Left cardiac atrium (tissue), 4 donors: ENCODE results near the gene PEMT. TPM values are rescaled to one million over a fixed set of nuclear protein-coding genes. Genes with fewer than 3 reads are reported as not detected.
A peak's percentile ranks its signal among the peaks of the same experiment; 100 is the strongest.

Experiments
- ATAC-seq, 2 donors: fragments of 200-7000 bp; cut with Tn5 transposase; one replicate each; pipeline ENCODE4 v1.9.1; 2020; ENCODE audit warnings: mild to moderate bottlenecking in 2 of 2, moderate library complexity in 2 of 2
- DNase-seq: peaks from one replicate; pipeline ENCODE4 v3.0.0-alpha.2; 2020
- intact Hi-C, 2 donors: fragments of 100-400 bp; cut with DNase I; formaldehyde crosslinking; loops; one replicate each; pipeline versions ENCODE4 v1.14.1 to v1.15.1; 2022 to 2023
- total RNA-seq, 2 donors: library from RNA; stranded (reverse); fragmentation: NEBNext Ultra II Directional; extraction: Animal tissue kit (Norgen Biotek cat#: 25700); gene quantifications; one replicate each; pipeline ENCODE4 v1.2.1, GENCODE V29; 2021
- donor health status: DM: no; HTN: yes; CAD: no.
- donor health status: DM: no; HTN: yes; CAD: no; lungs with severe emphysema.
- donor health status: DM: yes; HTN: yes; CAD: no.
- donor health status: Dilated cardiomyopathy.

The PEMT gene
- total RNA-seq, 2 donors from 2014 or later = 28.1 to 36.5 TPM

DNA sequence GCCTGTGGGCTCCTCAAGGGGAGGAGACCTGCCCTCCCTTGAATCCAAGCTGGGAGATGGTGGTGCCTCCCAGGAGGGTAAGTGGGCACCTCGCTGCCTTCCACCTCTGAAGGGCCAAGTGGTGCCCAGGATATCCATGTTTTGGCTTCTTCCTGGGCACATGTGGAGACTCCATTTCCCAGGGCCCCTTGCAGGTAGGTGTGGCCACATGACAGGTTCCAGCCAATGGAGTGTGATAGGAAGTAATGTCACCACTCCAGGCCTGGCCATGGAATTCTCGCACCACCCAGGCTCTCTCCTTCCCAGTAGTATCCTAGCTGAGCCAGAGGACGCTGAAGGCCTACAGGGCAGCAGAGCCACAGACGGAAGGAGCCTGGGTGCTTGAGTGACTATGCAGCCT, 17.6 kb upstream of the PEMT start:
- ATAC-seq = no peak
- no peak for DNase-seq
- intact Hi-C loops = no loop called here

DNA sequence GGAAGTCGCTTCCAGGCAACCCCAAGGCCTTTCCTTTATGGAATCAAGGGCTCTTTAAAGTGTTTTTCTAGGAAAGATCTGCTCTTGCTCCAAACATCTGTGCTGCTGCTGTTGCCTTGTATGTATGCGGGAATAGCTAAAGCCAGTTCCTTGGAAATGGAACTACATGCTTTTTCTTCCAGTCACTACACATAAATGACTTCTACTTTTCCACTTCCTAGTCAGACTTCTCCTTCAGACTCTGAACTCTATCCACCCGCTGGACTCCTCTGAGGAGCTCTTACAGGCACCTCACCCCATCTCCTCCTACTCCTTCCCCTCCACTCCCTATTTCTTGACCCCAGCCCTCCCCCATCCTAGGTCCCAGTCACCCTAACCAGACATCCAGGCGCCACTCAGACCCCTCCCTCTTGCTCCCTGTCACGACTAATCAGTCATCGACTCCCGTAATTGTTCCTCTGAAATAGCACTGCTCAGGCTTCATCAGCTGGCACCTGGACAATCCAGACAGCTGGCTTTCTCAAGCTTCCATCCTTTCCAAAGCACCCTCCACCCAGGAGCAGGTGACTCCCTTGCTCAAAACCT, 15.0 kb upstream of the PEMT start:
- DNase-seq (no peak), ATAC-seq (no peak)
- intact Hi-C loops = no loop called here

DNA sequence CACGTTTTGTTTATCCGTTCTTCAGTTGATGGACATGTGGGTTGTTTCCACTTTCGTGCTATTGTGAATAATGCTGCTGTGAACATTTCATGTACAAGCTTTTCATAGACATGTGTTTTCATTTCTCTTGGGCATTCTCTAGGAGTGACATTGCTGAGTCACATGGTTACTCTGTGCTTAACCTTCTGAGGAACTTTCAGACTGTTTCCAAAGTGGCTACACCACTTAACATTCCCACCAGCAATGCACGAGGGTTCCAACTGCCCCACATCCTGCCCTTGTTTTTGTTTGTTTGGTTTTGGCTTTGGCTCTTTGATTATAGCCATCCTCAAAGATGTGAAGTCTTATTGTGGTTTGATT, 14.2 kb upstream of the PEMT start:
- ATAC-seq = peak; percentile 26 to 30
- intact Hi-C loops = no loop called here
- no peak for DNase-seq

DNA sequence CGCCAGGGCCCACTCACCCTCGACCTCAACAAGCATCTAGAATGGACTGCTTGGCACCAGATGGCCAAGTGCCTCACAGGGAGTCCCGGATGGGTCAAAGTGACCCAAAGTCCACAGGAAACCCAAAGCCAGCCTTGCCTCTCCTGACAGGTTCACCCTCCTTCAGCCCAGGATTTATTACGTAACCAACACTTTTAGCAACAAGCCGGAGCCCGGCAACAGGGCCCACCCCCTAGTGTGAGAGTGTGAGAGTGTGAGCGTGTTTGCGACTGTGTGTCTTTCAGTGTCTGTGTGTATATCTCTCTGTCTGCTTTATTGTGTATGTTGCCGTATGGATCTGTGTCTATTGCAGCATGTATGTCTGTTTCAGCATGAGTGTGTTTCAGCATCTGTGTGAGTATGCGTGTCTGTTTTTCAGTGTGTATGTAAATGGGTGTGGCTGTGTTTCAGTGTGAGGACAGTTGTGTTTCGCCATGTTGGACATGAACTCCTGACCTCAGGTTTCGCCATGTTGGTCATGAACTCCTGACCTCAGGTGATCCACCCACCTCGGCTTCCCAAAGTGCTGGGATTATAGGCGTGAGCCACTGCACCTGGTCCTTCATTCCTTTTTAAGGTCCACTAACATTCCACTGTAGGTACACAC, 13.7 kb upstream of the PEMT start:
- DNase-seq (no peak), ATAC-seq (no peak)
- intact Hi-C loops = no loop called here

DNA sequence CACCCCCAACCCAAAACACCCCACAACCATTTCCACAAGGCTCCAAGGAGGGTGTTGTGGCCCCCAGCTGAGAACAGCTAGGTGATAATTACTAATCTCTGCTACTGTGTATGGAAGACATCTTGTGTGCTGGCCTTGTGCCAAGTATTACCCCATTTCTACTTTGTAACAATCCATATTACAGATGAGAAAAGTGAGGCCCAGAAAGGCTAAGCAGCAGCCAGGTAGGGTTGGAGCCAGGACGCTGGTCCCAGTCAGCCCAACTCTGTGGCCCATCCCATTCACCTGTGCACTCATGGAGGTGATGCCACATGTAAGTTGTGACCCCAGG, 12.4 kb upstream of the PEMT start:
- DNase-seq (no peak), ATAC-seq (no peak)
- intact Hi-C loops = no loop called here

DNA sequence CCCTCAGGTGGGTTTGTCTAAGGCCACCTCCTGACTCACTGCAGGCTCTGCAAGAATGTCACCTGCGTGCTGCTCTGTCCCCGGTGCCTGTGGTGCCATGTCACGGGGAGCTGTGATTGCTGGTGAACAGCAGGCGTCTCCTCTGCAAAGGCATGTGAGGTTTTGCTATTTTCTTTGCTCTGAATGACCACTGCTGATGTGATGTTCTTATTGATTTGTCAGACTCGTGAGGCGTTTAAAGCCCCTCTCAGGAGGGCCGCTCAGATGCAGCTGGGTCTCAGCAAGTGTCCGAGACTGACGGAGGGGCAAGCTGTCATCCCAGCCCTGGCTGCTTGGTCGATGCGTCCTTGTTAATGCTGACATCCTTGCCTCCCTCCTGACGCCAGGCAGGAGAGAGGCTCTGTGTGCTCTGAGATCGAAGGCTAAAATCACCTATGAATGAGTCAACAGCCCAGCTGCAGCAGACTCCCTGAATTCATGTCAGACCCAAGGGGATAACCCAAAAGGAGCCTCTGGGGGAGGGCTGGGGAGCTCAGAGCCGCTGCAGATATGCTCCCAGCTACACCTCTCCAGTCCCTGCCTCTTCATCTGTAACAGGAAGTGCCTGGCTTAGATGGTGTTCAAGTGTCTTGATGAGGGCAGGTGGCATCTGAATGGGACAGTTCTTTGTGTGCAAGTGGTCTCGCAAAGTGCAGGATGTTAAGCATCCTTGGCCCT, 11.8 kb upstream of the PEMT start:
- intact Hi-C loops = no loop called here
- ATAC-seq = no peak
- no peak for DNase-seq

DNA sequence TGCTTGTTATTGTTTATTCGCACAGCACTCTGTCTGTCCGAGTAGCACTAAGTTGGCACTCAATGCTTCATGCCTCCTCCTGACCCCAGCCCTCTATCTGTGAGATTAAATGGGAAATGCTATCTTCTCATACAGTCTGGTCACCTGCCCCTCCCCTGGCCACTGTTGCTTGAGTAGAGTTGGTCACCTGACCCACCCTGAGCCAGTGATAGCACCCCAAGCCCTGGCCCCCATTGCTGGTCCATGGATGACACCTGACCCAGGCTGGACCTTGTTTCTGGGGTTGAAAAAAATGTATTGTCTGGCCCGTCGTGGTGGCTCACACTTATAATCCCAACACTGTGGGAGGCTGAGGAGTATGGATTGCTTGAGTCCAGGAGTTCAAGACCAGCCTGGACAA, 8.5 kb upstream of the PEMT start:
- DNase-seq = no peak
- no peak for ATAC-seq
- intact Hi-C loops = no loop called here

DNA sequence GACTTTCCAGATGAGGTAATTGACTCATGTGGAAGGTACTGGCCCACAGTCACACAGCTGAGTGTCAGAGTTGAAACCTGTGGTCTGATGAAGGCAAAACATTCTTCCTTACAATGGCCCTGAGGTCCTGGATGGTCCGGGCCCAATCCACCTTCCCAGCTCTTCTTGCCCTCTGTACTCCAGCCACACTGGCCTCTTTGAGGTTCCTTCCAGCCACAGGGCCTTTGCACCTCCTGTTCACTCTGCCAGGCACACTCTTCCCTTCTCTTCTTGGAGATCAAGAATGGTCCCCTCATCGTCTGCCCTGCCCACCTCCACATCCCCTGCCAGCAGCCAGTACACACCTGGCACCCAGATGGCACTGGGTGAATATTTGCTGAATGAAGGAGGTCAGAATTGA, 6.5 kb upstream of the PEMT start:
- no peak for ATAC-seq
- intact Hi-C loops = no loop called here
- no peak for DNase-seq

DNA sequence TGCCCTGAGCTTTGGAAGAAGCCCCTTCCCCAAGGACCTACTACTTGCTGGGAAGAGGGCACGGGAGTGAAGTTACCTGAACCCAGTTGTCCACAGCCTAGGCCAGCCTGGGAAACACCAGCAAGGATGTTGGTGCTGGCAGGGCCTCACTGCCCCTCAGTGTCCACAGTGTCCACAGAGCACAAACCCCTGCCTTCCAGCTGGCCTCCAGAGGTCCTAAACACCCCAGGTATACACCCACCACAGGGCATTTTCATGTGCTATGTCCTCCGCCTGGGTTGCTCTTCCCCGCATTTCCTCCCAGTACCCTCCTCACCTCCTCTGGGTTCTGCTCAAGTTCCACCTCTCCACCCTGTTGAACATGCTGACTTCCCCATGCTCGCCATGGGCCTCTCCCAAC, 4.2 kb upstream of the PEMT start:
- ATAC-seq = no peak
- no peak for DNase-seq
- intact Hi-C loops = no loop called here

DNA sequence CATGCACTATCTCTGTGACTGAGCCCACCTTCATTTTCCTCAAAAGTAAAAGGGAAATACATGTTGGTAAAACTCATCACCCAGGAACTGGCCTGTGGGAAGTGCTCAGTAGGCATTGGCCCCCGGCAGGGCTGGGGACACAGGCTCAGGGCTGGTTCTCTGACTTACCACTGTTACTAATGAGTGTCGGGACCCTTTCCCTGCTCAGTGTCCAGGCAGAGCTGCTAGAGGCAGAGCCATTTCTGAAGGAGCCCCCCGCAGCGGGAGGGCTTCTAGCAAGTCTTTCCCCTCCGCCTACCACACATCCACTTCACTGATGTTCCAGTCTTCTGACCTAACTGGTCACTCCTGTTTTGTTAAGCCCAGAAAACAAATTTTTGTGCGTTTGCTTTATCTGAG, 1.7 kb upstream of the PEMT start:
- no peak for DNase-seq
- ATAC-seq = no peak
- intact Hi-C loops = no loop called here

DNA sequence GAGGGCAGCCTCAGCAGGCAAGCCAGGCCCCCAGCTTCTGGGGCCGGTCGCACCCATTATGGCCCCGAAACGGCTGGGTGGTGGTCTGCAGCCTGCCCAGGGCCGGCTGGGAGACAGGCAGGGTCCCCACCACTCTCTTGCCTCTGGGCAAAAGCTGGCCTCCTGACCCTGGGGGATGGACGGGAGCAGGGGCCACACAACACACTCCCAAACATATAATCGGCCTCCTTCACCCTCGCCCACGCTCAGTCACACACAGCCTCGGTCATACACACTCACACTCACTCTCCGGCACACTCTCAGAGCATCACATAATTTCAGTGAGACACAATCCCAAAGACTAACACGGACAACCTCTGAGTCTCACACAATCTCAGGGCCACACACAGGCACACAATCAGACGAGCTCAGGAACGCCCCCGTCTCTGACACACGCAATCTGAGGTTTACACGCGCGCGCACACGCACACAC, 589 bp downstream of the PEMT start:
- intact Hi-C loops = loop anchor here in 1 of 2 donors (1.0 kb wide), 1 partner anchor 20 kb away; no protein-coding TSS in a partner anchor
- ATAC-seq = no peak
- DNase-seq = no peak

DNA sequence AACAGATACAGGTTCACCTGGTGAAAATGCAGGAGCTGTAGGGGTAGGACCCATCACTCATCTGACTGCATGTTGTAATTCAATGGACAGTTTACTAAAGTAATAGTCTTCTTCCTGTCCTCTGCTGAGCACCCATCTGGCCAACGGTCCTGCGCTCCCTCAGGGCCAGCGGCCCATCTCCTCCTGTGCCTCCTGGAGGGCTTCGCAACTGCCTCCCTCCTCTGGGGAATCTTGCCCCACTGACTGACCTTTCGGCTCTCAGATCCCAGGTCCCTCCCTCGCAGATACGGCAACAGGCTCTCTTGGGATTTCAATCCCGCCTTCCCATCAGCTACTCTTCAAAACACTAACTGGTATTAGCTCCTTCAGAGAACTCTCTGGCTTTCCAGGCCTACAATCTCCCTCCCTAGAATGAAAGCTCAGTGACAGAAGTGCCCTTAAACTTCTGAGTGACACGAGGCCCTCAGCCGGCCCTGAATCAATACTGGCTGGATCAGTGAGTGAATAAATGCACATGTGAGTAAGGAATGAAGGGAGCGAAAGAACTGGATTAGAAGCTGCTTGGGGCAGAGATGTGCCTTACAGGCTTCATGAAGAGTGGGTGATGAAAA, 1.3 kb downstream of the PEMT start:
- DNase-seq = no peak
- intact Hi-C loops = no loop called here
- no peak for ATAC-seq

DNA sequence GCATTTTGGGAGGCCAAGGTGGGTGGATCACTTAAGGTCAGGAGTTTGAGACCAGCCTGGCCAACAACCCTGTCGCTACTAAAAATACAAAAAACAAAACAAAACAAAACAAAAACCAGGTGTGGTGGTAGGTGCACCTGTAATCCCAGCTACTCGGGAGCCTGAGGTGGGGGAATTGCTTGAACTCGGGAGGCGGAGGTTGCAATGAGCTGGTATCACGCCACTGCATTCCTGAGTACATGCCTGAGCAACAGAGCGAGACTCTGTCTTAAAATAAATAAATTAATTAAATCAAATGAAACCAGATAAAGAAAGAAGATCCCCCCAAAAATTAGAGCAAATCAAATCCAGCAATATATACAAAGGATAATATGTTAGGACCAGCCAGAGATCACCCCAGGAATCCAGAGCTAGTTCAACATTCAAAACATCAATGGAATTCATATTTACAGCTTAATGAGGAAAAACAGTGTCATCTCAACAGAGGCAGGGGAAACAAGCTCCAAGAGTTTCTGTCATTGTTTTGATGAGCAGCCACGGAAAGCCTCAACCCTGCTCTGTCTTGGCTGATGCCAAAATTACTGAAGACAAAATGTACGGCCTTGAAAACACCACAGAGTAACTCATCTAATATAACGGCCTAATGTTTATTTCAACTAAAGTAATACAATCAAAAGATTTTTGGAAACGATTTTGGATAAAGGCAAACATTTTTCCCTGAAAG, 3.7 kb downstream of the PEMT start:
- ATAC-seq (no peak), DNase-seq (no peak)
- intact Hi-C loops = no loop called here

DNA sequence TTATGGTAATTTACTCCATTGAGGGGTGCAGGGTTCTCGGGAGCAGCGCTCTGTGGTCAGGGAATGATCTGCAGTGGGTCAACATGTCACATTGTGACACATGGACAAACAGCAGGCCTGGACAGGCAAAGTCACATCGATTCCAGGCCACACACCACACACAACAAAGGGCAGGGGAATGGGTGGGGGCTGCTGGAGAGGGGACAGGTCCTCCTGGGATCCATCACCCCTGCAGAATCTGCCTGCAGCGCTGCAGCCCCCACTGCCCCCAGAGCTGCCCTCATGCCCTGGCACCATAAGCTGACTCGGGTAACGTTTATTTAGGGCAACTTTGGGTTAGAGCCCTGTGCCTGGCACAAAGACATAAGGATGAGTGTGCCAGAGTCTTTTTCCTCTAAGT, 9.1 kb downstream of the PEMT start:
- no peak for ATAC-seq
- intact Hi-C loops = no loop called here
- DNase-seq = no peak

DNA sequence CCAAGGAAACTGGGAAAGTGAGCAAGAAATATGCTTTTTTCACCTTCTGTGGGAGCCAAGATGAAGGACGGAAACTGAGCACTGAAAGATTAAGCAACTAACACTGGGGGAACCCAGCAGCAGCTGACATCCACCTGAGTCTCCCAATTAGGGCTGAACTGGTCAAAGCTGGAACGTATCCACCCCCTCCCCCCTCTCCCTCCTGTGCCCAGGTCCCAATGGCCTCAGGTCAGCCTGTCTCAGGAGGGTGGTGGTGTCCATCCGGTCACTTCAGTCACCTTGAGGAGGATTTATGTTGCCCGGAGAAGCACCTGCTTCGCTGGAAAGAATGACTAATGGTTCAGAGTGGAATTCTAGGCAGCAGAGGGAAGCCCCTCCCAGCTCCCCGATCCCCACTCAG, 10.0 kb downstream of the PEMT start:
- ATAC-seq = no peak
- no peak for DNase-seq
- intact Hi-C loops = no loop called here

DNA sequence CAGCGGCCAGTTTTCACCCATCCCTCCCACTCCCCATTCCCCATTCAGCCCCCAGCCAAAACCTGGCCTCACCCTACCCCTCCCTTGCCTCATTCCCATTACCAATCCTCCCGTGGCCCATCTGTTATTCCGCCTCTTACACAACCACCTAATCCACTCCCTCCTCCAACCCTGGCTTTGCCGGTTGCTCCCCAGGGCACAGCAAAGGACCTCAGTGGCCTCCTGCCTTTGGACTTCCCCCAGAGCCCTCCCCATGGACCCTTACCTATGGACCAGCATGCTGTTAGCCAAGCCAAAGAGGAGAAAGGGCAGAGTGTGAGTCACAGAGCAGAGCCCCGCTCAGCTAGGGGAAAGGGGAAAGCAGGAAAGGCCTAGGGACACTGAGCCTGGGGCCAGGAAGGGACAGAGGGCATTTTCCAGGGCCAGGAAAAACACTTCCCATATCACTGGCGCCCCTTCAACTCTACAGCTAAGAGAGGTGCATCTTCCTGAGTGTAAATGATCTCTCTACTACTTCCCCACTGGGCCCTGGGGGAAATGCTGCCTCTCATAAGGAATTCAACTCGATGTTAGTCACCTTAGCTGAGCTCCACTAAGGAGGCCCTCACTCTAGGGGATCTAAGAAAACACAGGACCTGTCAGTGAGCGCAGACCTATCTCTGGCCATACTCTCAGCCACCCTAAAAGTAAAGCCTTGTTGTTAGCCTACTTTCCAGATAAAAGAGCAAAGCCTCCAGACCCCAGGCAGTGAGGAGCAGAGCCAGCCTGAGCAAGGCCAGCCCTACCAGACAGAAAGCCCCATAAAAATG, 10.6 kb downstream of the PEMT start:
- DNase-seq = no peak
- intact Hi-C loops = no loop called here
- peak in 1 of 2 donors; percentile 76 for ATAC-seq

DNA sequence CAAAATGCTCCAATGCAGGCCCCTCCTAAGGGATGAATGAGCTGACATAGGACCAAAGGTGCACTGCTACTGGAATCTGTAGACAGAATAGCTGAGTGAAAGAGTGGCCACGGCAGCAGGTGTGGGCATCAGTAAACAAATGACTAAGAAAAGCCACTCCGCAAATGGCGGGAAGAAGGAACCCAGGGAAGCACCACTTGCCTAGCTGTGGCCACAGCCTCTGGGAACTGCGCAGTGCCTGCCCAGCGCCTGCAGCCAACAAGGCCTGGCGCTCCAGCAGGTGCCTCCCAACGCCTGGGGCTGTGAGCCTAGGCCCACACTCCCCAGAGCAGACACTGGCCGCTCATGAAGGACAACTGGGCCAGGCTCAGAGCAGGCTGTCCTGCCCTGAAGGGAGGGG, 11.8 kb downstream of the PEMT start:
- ATAC-seq = no peak
- DNase-seq = no peak
- intact Hi-C loops = no loop called here

DNA sequence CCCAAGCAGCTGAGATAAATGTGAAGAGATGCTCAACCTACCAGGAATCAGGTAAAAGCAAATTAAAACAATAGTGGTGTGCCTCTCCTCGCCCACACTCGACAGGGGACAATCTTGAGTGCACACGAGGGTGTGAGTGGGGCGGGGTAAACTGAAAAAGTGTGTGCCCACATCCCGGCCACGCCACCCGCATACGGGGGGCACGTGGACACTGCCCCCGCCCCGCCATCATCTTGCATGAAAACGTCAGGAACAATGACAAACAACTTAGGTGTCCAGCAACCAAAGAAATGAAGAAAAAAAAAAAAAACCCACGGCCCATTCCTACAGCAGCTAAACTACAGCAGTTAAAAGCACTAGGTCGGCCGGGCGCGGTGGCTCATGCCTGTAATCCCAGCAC, 14.1 kb downstream of the PEMT start:
- intact Hi-C loops = no loop called here
- DNase-seq = no peak
- ATAC-seq = no peak

DNA sequence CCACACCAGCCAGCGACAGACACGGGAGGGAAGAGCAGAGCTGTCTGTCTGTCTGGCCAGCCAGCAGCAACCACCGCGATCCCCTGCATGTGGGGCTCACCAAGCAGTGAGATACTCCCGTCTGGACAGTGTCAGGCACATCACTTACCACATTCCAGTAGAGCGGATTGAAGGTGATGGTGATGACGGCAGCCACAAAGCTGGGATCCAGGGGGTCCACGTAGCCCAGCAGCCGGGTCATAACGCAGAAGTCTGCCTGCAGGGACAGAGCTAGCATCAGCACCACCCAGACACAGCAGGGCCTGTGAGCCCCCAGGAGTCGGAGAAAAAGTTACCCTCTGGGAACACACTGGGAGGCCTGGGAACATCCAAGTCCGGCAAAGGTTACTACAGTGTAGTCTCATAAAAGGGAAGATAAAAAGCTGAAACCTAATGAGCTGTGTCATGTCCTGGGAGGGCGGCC, 14.7 kb downstream of the PEMT start:
- no peak for DNase-seq
- ATAC-seq = peak; percentile 41 to 54
- intact Hi-C loops = no loop called here
